ENCODE data around the gene BCL2.

Gene BCL2

GRCh38 chr18:63286926-63287325 lies 32.6 kb downstream of the BCL2 start:
- DNase-seq (ENCODE audit: low read depth in 2 of 2) = no peak

GRCh38 chr18:63284827-63285733 lies 34.5 kb downstream of the BCL2 start:
- no peak for DNase-seq (ENCODE audit: low read depth in 2 of 2)

- DNase-seq (ENCODE audit: low read depth in 2 of 2) = no peak
Observed at GRCh38 chr18:63284173-63284799, 35.3 kb downstream of the BCL2 start.

- DNase-seq (ENCODE audit: low read depth in 2 of 2) = no peak
Observed at GRCh38 chr18:63283305-63284094, 36.1 kb downstream of the BCL2 start.

GRCh38 chr18:63282793-63283192 lies 36.8 kb downstream of the BCL2 start:
- no peak for DNase-seq (ENCODE audit: low read depth in 2 of 2)

- DNase-seq (ENCODE audit: low read depth in 2 of 2) = no peak
Observed at GRCh38 chr18:63273222-63273927, 46.2 kb downstream of the BCL2 start.

- DNase-seq (ENCODE audit: low read depth in 2 of 2) = no peak
Observed at GRCh38 chr18:63272638-63273037, 46.9 kb downstream of the BCL2 start.

GRCh38 chr18:63271881-63272299 lies 47.7 kb downstream of the BCL2 start:
- DNase-seq (ENCODE audit: low read depth in 2 of 2) = no peak

- no peak for DNase-seq (ENCODE audit: low read depth in 2 of 2)
Observed at GRCh38 chr18:63271148-63271547, 48.4 kb downstream of the BCL2 start.

- DNase-seq (ENCODE audit: low read depth in 2 of 2) = no peak
Observed at GRCh38 chr18:63267975-63268721, 51.4 kb downstream of the BCL2 start.

GRCh38 chr18:63266888-63267790 lies 52.4 kb downstream of the BCL2 start:
- DNase-seq (ENCODE audit: low read depth in 2 of 2) = no peak

- DNase-seq (ENCODE audit: low read depth in 2 of 2) = no peak
Observed at GRCh38 chr18:63265326-63265725, 54.2 kb downstream of the BCL2 start.

GRCh38 chr18:63264871-63265270 lies 54.7 kb downstream of the BCL2 start:
- DNase-seq (ENCODE audit: low read depth in 2 of 2) = no peak

GRCh38 chr18:63263444-63263843 lies 56.1 kb downstream of the BCL2 start:
- no peak for DNase-seq (ENCODE audit: low read depth in 2 of 2)

- no peak for DNase-seq (ENCODE audit: low read depth in 2 of 2)
Observed at GRCh38 chr18:63262369-63263335, 56.9 kb downstream of the BCL2 start.

- no peak for DNase-seq (ENCODE audit: low read depth in 2 of 2)
Observed at GRCh38 chr18:63261029-63261428, 58.5 kb downstream of the BCL2 start.

GRCh38 chr18:63260380-63260754 lies 59.2 kb downstream of the BCL2 start:
- DNase-seq (ENCODE audit: low read depth in 2 of 2) = no peak

- no peak for DNase-seq (ENCODE audit: low read depth in 2 of 2)
Observed at GRCh38 chr18:63259567-63260379, 59.8 kb downstream of the BCL2 start.
